GM12878 (cell line): ENCODE results near the gene PLGRKT. TPM values are rescaled to one million over a fixed set of nuclear protein-coding genes. Genes with fewer than 3 reads are reported as not detected.

Source experiments
- ATAC-seq: fragments of 200-7000 bp; cut with Tn5 transposase; 3 replicates; pipeline ENCODE4 v1.9.1; 2020; ENCODE audit warnings: mild to moderate bottlenecking, moderate library complexity
- BruUV-seq: library from RNA; stranded (reverse); fragments of 400-500 nt; replicated peaks from 2 replicates; lab custom pipeline; 2021; lab: Mats Ljungman, UMichigan
- CTCF ChIA-PET: fragments of 300-600 bp; sonication (Branson Sonifier 250); formaldehyde crosslinking; extraction: SDS; loops from one replicate; lab custom pipeline; 2021; ENCODE audit warnings: inconsistent platforms; lab: Yijun Ruan, JAX
- POLR2A ChIA-PET: fragments of 350-600 bp; formaldehyde crosslinking; extraction: SDS; loops from one replicate; lab custom pipeline; 2021; ENCODE audit warnings: inconsistent platforms; lab: Charles Lee
- RAD21 ChIA-PET: fragments of 300-600 bp; sonication (Branson Sonifier 250); formaldehyde crosslinking; loops from one replicate; lab custom pipeline; 2023; ENCODE audit warnings: antibody characterized with exemption; ENCODE audit not compliant: unreplicated experiment; lab: Charles Lee
- SMC1A ChIA-PET: fragments of 300-600 bp; sonication (Branson Sonifier 250); formaldehyde crosslinking; loops from one replicate; lab custom pipeline; 2023; ENCODE audit not compliant: unreplicated experiment, uncharacterized antibody; lab: Charles Lee
- DNase-seq: peaks from one replicate; pipeline ENCODE4 v3.0.0-alpha.2; 2011; ENCODE audit warnings: low read depth, low spot score
- FAIRE-seq: peaks from 3 replicates; lab custom pipeline; 2011; peaks lifted over from hg19 to GRCh38; lab: Jason Lieb, UNC
- H2AFZ ChIP-seq: 2 replicates; pipeline ENCODE4 v1.6.0; 2011; ENCODE audit warnings: low read depth, low read length, control low read depth; ENCODE audit not compliant: control insufficient read depth
- H3K27ac ChIP-seq: 2 replicates; pipeline ENCODE4 v1.5.1; 2011; ENCODE audit warnings: control low read depth; ENCODE audit not compliant: control insufficient read depth, insufficient read depth
- H3K27me3 ChIP-seq, 2 experiments: replicated peaks in 1 of 2; 2 replicates each; pipeline versions ENCODE4 v1.6.0 to v1.6.1; 2011; ENCODE audit warnings: low read length in 1 of 2; ENCODE audit not compliant: control insufficient read depth in 2 of 2, insufficient read depth in 2 of 2
- H3K36me3 ChIP-seq, 2 experiments: 2 replicates each; pipeline ENCODE4 v1.5.1; 2011; ENCODE audit warnings: low read length in 1 of 2; ENCODE audit not compliant: control insufficient read depth in 2 of 2, insufficient read depth in 2 of 2
- H3K4me1 ChIP-seq: 2 replicates; pipeline ENCODE4 v1.6.1; 2011; ENCODE audit warnings: mild to moderate bottlenecking, low read length, moderate library complexity, mixed read lengths; ENCODE audit not compliant: control insufficient read depth, insufficient read depth
- H3K4me2 ChIP-seq: 2 replicates; pipeline ENCODE4 v1.6.0; 2011; ENCODE audit warnings: control low read depth; ENCODE audit not compliant: control insufficient read depth, insufficient read depth
- H3K4me3 ChIP-seq: fragments of 200-600 bp; sonication (generic); 2 replicates; pipeline ENCODE4 v1.5.1; 2016
- H3K79me2 ChIP-seq: 2 replicates; pipeline ENCODE4 v1.6.0; 2011; ENCODE audit warnings: low read length; ENCODE audit not compliant: control insufficient read depth, insufficient read depth
- H3K9ac ChIP-seq: 2 replicates; pipeline ENCODE4 v1.8.0; 2011; ENCODE audit warnings: low read length, control low read depth, mixed read lengths; ENCODE audit not compliant: control insufficient read depth, insufficient read depth
- H3K9me3 ChIP-seq: replicated peaks from 3 replicates; pipeline ENCODE4 v1.5.1; 2011; ENCODE audit warnings: mild to moderate bottlenecking, low read length; ENCODE audit not compliant: control insufficient read depth, insufficient read depth
- H4K20me1 ChIP-seq: 2 replicates; pipeline ENCODE4 v1.6.0; 2011; ENCODE audit not compliant: control insufficient read depth, insufficient read depth
- BCL11A ChIP-seq: IDR thresholded peaks from 2 replicates; pipeline ENCODE4 v1.6.1; 2011; ENCODE audit warnings: low read depth, low read length
- BRCA1 ChIP-seq: IDR thresholded peaks from 2 replicates; pipeline ENCODE4 v1.6.1; 2011; ENCODE audit warnings: low read depth, low read length, improper control_type of control experiment
- CREB1 ChIP-seq: IDR thresholded peaks from 2 replicates; pipeline ENCODE4 v1.6.1; 2012; ENCODE audit warnings: low read depth, mild to moderate bottlenecking, inconsistent platforms
- CREM ChIP-seq: IDR thresholded peaks from 2 replicates; pipeline ENCODE4 v1.6.1; 2014; ENCODE audit warnings: antibody characterized with exemption, low read depth
- CTCF ChIP-seq, 3 experiments: IDR thresholded peaks in 2 of 3; conservative IDR thresholded peaks in 1 of 3; 2 replicates each; pipeline ENCODE4 v1.5.1; 2011; ENCODE audit warnings: low read depth in 3 of 3, low read length in 3 of 3, mild to moderate bottlenecking in 3 of 3, control low read depth in 2 of 3, moderate library complexity in 2 of 3, inconsistent platforms in 1 of 3, mixed read lengths in 1 of 3; ENCODE audit not compliant: control insufficient read depth in 2 of 3, insufficient read depth in 1 of 3; ENCODE audit errors: extremely low read depth in 1 of 3
- ELK1 ChIP-seq: IDR thresholded peaks from 2 replicates; pipeline ENCODE4 v1.6.1; 2012; ENCODE audit warnings: low read depth, low read length, improper control_type of control experiment
- FOXK2 ChIP-seq: fragments of 450-650 bp; IDR thresholded peaks from 2 replicates; pipeline ENCODE4 v1.6.1; 2017; ENCODE audit warnings: mild to moderate bottlenecking, moderate library complexity
- GABPA ChIP-seq: IDR thresholded peaks from 2 replicates; pipeline ENCODE4 v1.6.1; 2014; ENCODE audit warnings: antibody characterized with exemption, low read depth, mild to moderate bottlenecking, inconsistent platforms
- IKZF2 ChIP-seq, 2 experiments: fragments of 450-650 bp; IDR thresholded peaks; 2 replicates each; pipeline ENCODE4 v1.6.1; 2017; ENCODE audit warnings: mild to moderate bottlenecking in 2 of 2, moderate library complexity in 2 of 2
- LARP7 ChIP-seq: fragments of 450-650 bp; IDR thresholded peaks from 2 replicates; pipeline ENCODE4 v1.6.1; 2017; ENCODE audit warnings: mild to moderate bottlenecking
- MXI1 ChIP-seq: fragments of 150-350 bp; IDR thresholded peaks from 2 replicates; pipeline ENCODE4 v1.6.1; 2011; ENCODE audit warnings: low read depth, mild to moderate bottlenecking, inconsistent platforms, low read length, improper control_type of control experiment
- NR2C1 ChIP-seq: fragments of 450-650 bp; IDR thresholded peaks from 2 replicates; pipeline ENCODE4 v1.6.1; 2017; ENCODE audit warnings: antibody characterized with exemption, mild to moderate bottlenecking, moderate library complexity
- SREBF1 ChIP-seq: IDR thresholded peaks from 2 replicates; pipeline ENCODE4 v1.6.1; 2012; ENCODE audit warnings: mild to moderate bottlenecking, low read length
- SUPT20H ChIP-seq: IDR thresholded peaks from 2 replicates; pipeline ENCODE4 v1.6.1; 2011; ENCODE audit warnings: low read depth, mild to moderate bottlenecking, low read length, moderate library complexity, borderline replicate concordance; ENCODE audit not compliant: control insufficient read depth
- TCF12 ChIP-seq: IDR thresholded peaks from 2 replicates; pipeline ENCODE4 v1.6.1; 2011; ENCODE audit warnings: low read depth, mild to moderate bottlenecking, low read length
- WGBS: methylation state at CpG from one replicate; pipeline ENCODE4 v1.1.6; 2016; ENCODE audit warnings: low lambda C conversion rate; ENCODE audit not compliant: insufficient replicate concordance, insufficient coverage; ENCODE audit errors: missing lambda C conversion rate; 5-methylcytosine and 5-hydroxymethylcytosine counted together
- in situ Hi-C: fragments of 300-500 bp; cut with MboI; formaldehyde crosslinking; loops from 9 replicates; pipeline ENCODE4 v1.14.3; 2018; ENCODE audit warnings: mixed read lengths
- intact Hi-C: fragments of 100-400 bp; cut with micrococcal nuclease; formaldehyde crosslinking; loops from one replicate; pipeline ENCODE4 v1.14.2; 2022; ENCODE audit not compliant: unreplicated experiment
- polyA plus RNA-seq, 11 experiments: library from polyadenylated mRNA; depleted of rRNA in 4 of 11; unstranded in 6 of 11; stranded (reverse) in 5 of 11; fragments of >200 nt; fragmentation: Nextera tagmentation in 4 of 11; fragmentation: Illumina TruSeq in 1 of 11; extraction: Ambion mirVana in 4 of 11; extraction: Trizol in 1 of 11; gene quantifications; 1 replicate in 1 of 11; 2 replicates in 10 of 11; pipeline versions ENCODE4 v1.2.1 to v1.2.3, GENCODE V29; 2011 to 2016; ENCODE audit warnings: inconsistent platforms in 2 of 11, missing spikeins in 2 of 11, low read depth in 1 of 11
- total RNA-seq, 4 experiments: library from RNA; depleted of rRNA in 3 of 4; stranded (reverse); fragments of >200 nt in 3 of 4; fragmentation: Illumina TruSeq in 1 of 4; extraction: Trizol in 1 of 4; gene quantifications; 2 replicates each; pipeline versions ENCODE4 v1.2.1 to v1.2.3, GENCODE V29; 2013 to 2021
- TF ChIP-seq, protein P1 (sequence below): fragments of 450-650 bp; IDR thresholded peaks from 2 replicates; pipeline ENCODE4 v1.6.1; 2017; ENCODE audit warnings: mild to moderate bottlenecking, moderate library complexity
- TF ChIP-seq, protein P2 (sequence below): IDR thresholded peaks from 2 replicates; pipeline ENCODE4 v1.6.1; 2011; ENCODE audit warnings: low read depth, low read length, improper control_type of control experiment, borderline replicate concordance

Gene PLGRKT
- total and polyA plus RNA-seq, 10 of the 15 experiments (the other 5 are each of a cell fraction or from before 2014, with no cell fraction given), result 25.2 to 72.3 (median 38.4) TPM

GRCh38 chr9:5443850-5444249, 6.1 kb upstream of the PLGRKT start:
- Histone ChIP-seq H3K4me1 (peaks cover 30% of the 10 kb centered on the region), H3K27me3 (no peaks in the 10 kb centered on the region), H3K4me3 (no peak overlapping the region), H3K36me3 (no peaks in the 10 kb centered on the region), H3K4me2 (no peak overlapping the region), H3K79me2 (peaks cover 3% of the 10 kb centered on the region; the same call in 1 of the 2 replicates), H2AFZ (no peak overlapping the region), H4K20me1 (no peaks in the 10 kb centered on the region), H3K9me3 (no peaks in the 10 kb centered on the region), H3K9ac (no peak overlapping the region), H3K27ac (no peak overlapping the region)
- in situ Hi-C loops, result loop anchor here (5.0 kb wide), 1 partner anchor 687 kb away; no protein-coding TSS in a partner anchor
- intact Hi-C loops, result loop anchor here (10.0 kb wide), 1 partner anchor 779 kb away; the partner anchor contains the start of genes PLPP6 and SPATA6L
- ATAC-seq (no peak), FAIRE-seq (no peak), DNase-seq (no peak)
- RAD21 ChIA-PET, result interaction anchor here (0.6 to 8.7 kb wide), 12 partner anchors 12 to 694 kb away, joined by 3 to 130 read pairs (median 6); partner anchors contain the start of gene PDCD1LG2
- 49% methylated on average over 2 of the region's 2 CpGs for WGBS
- POLR2A ChIA-PET, result interaction anchor here (0.6 to 1.0 kb wide), 3 partner anchors 51 to 175 kb away, joined by 3 to 4 read pairs (median 3); no protein-coding TSS in a partner anchor
- SMC1A ChIA-PET, result interaction anchor here (0.6 to 9.7 kb wide), 19 partner anchors 14 to 457 kb away, joined by 3 to 187 read pairs (median 4); partner anchors contain the start of genes INSL6 and RIC1
- CTCF ChIA-PET, result interaction anchor here (0.5 to 8.4 kb wide), 17 partner anchors 15 to 687 kb away, joined by 3 to 124 read pairs (median 4); no protein-coding TSS in a partner anchor
- no TSS peak for BruUV-seq
- no peak for TF ChIP-seq BCL11A
- no peak for TF ChIP-seq SREBF1
- no peak for TF ChIP-seq MXI1
- no peak for TF ChIP-seq TCF12
- TF ChIP-seq NR2C1, result no peak
- no peak for TF ChIP-seq SUPT20H
- TF ChIP-seq, protein P1, sequence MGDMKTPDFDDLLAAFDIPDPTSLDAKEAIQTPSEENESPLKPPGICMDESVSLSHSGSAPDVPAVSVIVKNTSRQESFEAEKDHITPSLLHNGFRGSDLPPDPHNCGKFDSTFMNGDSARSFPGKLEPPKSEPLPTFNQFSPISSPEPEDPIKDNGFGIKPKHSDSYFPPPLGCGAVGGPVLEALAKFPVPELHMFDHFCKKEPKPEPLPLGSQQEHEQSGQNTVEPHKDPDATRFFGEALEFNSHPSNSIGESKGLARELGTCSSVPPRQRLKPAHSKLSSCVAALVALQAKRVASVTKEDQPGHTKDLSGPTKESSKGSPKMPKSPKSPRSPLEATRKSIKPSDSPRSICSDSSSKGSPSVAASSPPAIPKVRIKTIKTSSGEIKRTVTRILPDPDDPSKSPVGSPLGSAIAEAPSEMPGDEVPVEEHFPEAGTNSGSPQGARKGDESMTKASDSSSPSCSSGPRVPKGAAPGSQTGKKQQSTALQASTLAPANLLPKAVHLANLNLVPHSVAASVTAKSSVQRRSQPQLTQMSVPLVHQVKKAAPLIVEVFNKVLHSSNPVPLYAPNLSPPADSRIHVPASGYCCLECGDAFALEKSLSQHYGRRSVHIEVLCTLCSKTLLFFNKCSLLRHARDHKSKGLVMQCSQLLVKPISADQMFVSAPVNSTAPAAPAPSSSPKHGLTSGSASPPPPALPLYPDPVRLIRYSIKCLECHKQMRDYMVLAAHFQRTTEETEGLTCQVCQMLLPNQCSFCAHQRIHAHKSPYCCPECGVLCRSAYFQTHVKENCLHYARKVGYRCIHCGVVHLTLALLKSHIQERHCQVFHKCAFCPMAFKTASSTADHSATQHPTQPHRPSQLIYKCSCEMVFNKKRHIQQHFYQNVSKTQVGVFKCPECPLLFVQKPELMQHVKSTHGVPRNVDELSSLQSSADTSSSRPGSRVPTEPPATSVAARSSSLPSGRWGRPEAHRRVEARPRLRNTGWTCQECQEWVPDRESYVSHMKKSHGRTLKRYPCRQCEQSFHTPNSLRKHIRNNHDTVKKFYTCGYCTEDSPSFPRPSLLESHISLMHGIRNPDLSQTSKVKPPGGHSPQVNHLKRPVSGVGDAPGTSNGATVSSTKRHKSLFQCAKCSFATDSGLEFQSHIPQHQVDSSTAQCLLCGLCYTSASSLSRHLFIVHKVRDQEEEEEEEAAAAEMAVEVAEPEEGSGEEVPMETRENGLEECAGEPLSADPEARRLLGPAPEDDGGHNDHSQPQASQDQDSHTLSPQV, result no peak
- no peak for TF ChIP-seq CTCF (IDR thresholded peaks at IDR 0.05 in 2 of 3, conservative IDR thresholded peaks at IDR 0.05 in 1 of 3; ENCODE audit: control insufficient read depth in 2 of 3, extremely low read depth in 1 of 3, insufficient read depth in 1 of 3, low read depth in 3 of 3, low read length in 3 of 3)
- no peak for TF ChIP-seq BRCA1
- TF ChIP-seq LARP7, result no peak
- no peak for TF ChIP-seq CREM
- no peak for TF ChIP-seq ELK1
- no peak for TF ChIP-seq CREB1
- TF ChIP-seq FOXK2, result no peak
- no peak for TF ChIP-seq IKZF2 (IDR thresholded peaks at IDR 0.05)
- TF ChIP-seq GABPA, result no peak
- TF ChIP-seq, protein P2, sequence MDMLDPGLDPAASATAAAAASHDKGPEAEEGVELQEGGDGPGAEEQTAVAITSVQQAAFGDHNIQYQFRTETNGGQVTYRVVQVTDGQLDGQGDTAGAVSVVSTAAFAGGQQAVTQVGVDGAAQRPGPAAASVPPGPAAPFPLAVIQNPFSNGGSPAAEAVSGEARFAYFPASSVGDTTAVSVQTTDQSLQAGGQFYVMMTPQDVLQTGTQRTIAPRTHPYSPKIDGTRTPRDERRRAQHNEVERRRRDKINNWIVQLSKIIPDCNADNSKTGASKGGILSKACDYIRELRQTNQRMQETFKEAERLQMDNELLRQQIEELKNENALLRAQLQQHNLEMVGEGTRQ, result no peak
